Measurements from ENCODE around the gene SOD3. TPM values are rescaled to one million over a fixed set of nuclear protein-coding genes. Genes with fewer than 3 reads are reported as not detected.

Gene SOD3
- total RNA-seq, 1 donor from 2014 or later, result 198 TPM

DNA sequence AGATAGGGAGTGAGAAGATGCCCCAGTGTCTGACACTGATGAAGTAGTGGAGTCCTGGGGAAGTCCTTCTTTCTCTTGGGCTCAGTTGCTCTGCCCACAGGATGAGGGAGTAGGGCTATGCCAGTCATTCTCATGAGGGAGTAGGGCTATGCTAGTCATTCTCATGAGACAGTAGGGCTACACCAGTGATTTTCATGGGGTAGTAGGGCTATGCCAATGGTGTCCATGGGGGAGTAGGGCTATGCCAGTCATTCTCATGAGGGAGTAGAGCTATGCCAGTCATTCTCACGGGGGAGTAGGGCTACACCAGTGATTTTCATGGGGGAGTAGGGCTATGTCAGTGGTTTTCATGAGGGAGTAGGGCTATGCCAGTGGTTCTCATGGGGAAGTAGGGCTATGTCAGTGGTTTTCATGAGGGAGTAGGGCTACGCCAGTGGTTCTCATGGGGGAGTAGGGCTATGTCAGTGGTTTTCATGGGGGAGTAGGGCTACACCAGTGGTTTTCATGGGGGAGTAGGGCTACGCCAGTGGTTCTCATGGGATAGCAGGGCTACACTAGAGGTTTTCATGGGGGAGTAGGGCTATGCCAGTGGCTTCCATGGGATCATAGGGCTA is 43.3 kb upstream of the SOD3 start:
- ATAC-seq (no peak), DNase-seq (no peak)
- Histone ChIP-seq H3K4me3 (no peak overlapping the region), H3K4me1 (no peaks in the 10 kb centered on the region), H3K9me3 (peaks cover 9% of the 10 kb centered on the region), H3K27ac (no peak overlapping the region), H3K36me3 (no peaks in the 10 kb centered on the region), H3K27me3 (no peaks in the 10 kb centered on the region)
- intact Hi-C loops (cut with DNase I), result no loop called here
- TF ChIP-seq, protein P1, sequence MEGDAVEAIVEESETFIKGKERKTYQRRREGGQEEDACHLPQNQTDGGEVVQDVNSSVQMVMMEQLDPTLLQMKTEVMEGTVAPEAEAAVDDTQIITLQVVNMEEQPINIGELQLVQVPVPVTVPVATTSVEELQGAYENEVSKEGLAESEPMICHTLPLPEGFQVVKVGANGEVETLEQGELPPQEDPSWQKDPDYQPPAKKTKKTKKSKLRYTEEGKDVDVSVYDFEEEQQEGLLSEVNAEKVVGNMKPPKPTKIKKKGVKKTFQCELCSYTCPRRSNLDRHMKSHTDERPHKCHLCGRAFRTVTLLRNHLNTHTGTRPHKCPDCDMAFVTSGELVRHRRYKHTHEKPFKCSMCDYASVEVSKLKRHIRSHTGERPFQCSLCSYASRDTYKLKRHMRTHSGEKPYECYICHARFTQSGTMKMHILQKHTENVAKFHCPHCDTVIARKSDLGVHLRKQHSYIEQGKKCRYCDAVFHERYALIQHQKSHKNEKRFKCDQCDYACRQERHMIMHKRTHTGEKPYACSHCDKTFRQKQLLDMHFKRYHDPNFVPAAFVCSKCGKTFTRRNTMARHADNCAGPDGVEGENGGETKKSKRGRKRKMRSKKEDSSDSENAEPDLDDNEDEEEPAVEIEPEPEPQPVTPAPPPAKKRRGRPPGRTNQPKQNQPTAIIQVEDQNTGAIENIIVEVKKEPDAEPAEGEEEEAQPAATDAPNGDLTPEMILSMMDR (IDR thresholded peaks at IDR 0.05), result no peak

DNA sequence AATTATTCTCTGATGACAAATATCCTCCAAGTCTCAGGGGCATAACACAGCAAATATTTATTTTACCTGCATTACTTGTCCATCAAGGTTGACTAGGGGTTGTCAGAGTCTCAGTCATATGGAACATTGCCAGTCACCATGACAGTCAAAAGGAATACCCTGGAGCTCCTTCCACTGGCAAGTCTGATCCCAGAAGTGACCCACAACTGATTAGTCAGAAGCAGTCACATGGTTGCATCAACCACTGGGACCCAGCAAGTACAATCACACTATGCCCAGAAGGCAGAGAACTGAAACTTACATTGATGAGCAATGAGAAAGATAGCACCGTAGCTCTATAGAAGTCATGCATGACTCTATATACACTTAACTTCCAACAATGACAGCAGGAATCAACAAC is 41.9 kb upstream of the SOD3 start:
- intact Hi-C loops (cut with DNase I), result no loop called here
- Histone ChIP-seq H3K27ac (no peak overlapping the region), H3K9me3 (peaks cover 16% of the 10 kb centered on the region), H3K4me1 (no peaks in the 10 kb centered on the region), H3K4me3 (no peak overlapping the region), H3K36me3 (no peaks in the 10 kb centered on the region), H3K27me3 (no peaks in the 10 kb centered on the region)
- no peak for DNase-seq
- no peak for ATAC-seq
- TF ChIP-seq, protein P1 (IDR thresholded peaks at IDR 0.05), result no peak

DNA sequence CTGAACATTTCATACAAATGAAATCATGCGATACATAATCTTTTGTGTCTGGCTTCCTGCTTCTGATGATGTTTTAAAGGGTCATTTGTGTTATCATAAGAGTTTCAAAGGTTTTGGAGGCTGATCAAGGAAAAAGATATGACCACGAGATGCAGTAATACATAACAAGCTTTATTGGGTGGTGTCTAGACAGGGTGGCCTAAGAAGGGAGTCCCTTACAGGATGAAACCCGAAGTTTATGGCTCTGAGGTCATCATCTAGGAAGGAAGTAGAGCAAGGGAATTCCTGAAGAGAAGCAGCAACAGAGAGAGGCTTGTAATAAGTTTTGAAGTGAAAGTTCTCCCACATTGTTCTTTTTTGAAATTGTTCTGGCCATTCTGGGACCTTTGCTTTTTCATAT is 40.8 kb upstream of the SOD3 start:
- H3K4me3 ChIP-seq, result no peak overlapping the region
- H3K27me3 ChIP-seq, result no peaks in the 10 kb centered on the region
- no peak for ATAC-seq
- intact Hi-C loops (cut with DNase I), result no loop called here
- H3K4me1 ChIP-seq, result no peaks in the 10 kb centered on the region
- DNase-seq, result no peak
- H3K9me3 ChIP-seq, result peaks cover 16% of the 10 kb centered on the region
- TF ChIP-seq, protein P1 (IDR thresholded peaks at IDR 0.05), result no peak
- H3K27ac ChIP-seq, result no peak overlapping the region
- H3K36me3 ChIP-seq, result no peaks in the 10 kb centered on the region

DNA sequence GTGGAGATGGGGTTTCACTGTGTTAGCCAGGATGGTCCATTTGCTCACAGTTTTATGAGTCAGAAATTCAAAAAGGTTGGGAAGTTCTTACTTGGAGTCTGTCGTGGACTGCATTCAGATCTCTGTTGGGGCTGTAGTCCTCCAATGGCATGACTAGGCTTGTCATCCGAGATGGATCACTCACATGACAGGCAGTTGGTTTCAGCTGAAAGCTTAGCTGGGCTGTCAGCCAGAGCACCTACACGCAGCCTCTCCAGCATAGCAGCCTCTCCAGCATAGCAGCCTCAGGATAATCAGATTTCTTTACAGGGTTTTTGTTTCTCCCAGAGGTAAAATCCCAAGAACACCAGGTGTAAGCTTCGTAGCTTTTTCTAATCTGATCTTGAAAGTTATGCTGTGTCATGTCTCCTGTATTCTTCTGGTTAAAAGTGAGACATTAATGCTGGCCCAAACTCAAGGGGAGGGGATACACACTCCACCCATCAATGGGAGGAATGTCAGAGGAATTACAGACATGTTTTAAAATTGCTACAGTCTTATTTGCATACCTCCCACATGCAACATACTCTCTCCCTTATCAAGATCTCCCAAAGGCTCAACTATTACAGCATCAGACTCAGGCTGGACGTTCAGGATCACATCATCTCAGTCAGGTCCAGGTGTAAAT is 31.6 kb upstream of the SOD3 start:
- Histone ChIP-seq H3K9me3 (no peaks in the 10 kb centered on the region), H3K4me3 (no peak overlapping the region), H3K4me1 (no peaks in the 10 kb centered on the region), H3K36me3 (no peaks in the 10 kb centered on the region), H3K27ac (no peak overlapping the region), H3K27me3 (no peaks in the 10 kb centered on the region)
- intact Hi-C loops (cut with DNase I), result no loop called here
- TF ChIP-seq, protein P1 (IDR thresholded peaks at IDR 0.05), result no peak
- DNase-seq, result no peak
- ATAC-seq, result peak; percentile 74

DNA sequence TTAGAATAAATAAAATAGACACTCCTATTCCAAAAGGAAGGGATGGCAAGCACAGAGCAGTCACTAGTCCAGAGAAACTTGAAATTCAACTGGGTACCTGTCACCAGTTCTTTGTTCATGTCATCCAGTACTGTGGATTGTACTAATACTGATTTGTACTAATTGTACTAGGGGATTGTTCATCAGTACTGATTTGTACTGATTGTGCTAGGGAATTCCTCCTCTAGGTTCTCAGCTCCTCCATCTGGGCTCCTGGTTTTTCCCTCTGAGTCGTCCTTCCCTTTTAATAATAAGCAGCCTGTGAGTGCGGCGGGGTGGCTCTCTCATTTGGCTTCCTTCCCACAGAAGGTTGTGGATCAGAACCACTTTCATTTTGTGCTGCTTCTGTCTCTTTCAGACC is 31.0 kb upstream of the SOD3 start:
- TF ChIP-seq, protein P1 (IDR thresholded peaks at IDR 0.05), result no peak
- no peaks in the 10 kb centered on the region for H3K4me1 ChIP-seq
- H3K27me3 ChIP-seq, result no peaks in the 10 kb centered on the region
- H3K4me3 ChIP-seq, result no peak overlapping the region
- no peaks in the 10 kb centered on the region for H3K9me3 ChIP-seq
- intact Hi-C loops (cut with DNase I), result no loop called here
- no peaks in the 10 kb centered on the region for H3K36me3 ChIP-seq
- ATAC-seq (no peak), DNase-seq (no peak)
- H3K27ac ChIP-seq, result no peak overlapping the region

Data from upper lobe of right lung (tissue), 1 donor.